Measurements from ENCODE around the gene ARHGEF38.

ARHGEF38 gene

GRCh38 chr4:105551965-105552746 is at the start of gene ARHGEF38:
ARHGEF38 (plus strand) TSS chr4:105552620; CDS start chr4:105552766, 146 bp downstream.
- no peak for DNase-seq (ENCODE audit: low spot score)

- DNase-seq (ENCODE audit: low spot score) = no peak
These were observed 48.9 kb upstream of the ARHGEF38 start for GRCh38 chr4:105503484-105503883.

GRCh38 chr4:105504744-105505143 is 47.7 kb upstream of the ARHGEF38 start:
- no peak for DNase-seq (ENCODE audit: low spot score)

GRCh38 chr4:105509291-105509690 is 43.1 kb upstream of the ARHGEF38 start:
- DNase-seq (ENCODE audit: low spot score) = no peak

GRCh38 chr4:105509714-105510113 is 42.7 kb upstream of the ARHGEF38 start:
- DNase-seq (ENCODE audit: low spot score) = no peak

- no peak for DNase-seq (ENCODE audit: low spot score)
These were observed 42.2 kb upstream of the ARHGEF38 start for GRCh38 chr4:105510245-105510644.

- DNase-seq (ENCODE audit: low spot score) = peak; percentile 66
These were observed 31.3 kb upstream of the ARHGEF38 start for GRCh38 chr4:105520819-105521790.

- no peak for DNase-seq (ENCODE audit: low spot score)
These were observed 25.8 kb upstream of the ARHGEF38 start for GRCh38 chr4:105526656-105527055.

- no peak for DNase-seq (ENCODE audit: low spot score)
These were observed 25.3 kb upstream of the ARHGEF38 start for GRCh38 chr4:105527081-105527480.

GRCh38 chr4:105536601-105537000 is 15.8 kb upstream of the ARHGEF38 start:
- no peak for DNase-seq (ENCODE audit: low spot score)

- no peak for DNase-seq (ENCODE audit: low spot score)
These were observed 11.0 kb upstream of the ARHGEF38 start for GRCh38 chr4:105541420-105541819.

- no peak for DNase-seq (ENCODE audit: low spot score)
These were observed 10.4 kb upstream of the ARHGEF38 start for GRCh38 chr4:105542039-105542438.

GRCh38 chr4:105543346-105543745 is 9.1 kb upstream of the ARHGEF38 start:
- DNase-seq (ENCODE audit: low spot score) = no peak

GRCh38 chr4:105543881-105544280 is 8.5 kb upstream of the ARHGEF38 start:
- no peak for DNase-seq (ENCODE audit: low spot score)

GRCh38 chr4:105544520-105545286 is 7.7 kb upstream of the ARHGEF38 start:
- no peak for DNase-seq (ENCODE audit: low spot score)

GRCh38 chr4:105546086-105546485 is 6.3 kb upstream of the ARHGEF38 start:
- DNase-seq (ENCODE audit: low spot score) = no peak

GRCh38 chr4:105547769-105548168 is 4.7 kb upstream of the ARHGEF38 start:
- DNase-seq (ENCODE audit: low spot score) = no peak

- no peak for DNase-seq (ENCODE audit: low spot score)
These were observed 3.9 kb upstream of the ARHGEF38 start for GRCh38 chr4:105548483-105548882.

- DNase-seq (ENCODE audit: low spot score) = no peak
These were observed 1.8 kb upstream of the ARHGEF38 start for GRCh38 chr4:105550641-105551040.

- DNase-seq (ENCODE audit: low spot score) = no peak
These were observed 3.0 kb downstream of the ARHGEF38 start for GRCh38 chr4:105555409-105555808.

- DNase-seq (ENCODE audit: low spot score) = no peak
These were observed 3.8 kb downstream of the ARHGEF38 start for GRCh38 chr4:105556206-105556605.

- DNase-seq (ENCODE audit: low spot score) = no peak
These were observed 5.9 kb downstream of the ARHGEF38 start for GRCh38 chr4:105558277-105558676.
